Endodermal cell (in vitro differentiated cells): ENCODE data around the gene TRPV5. TPM values are rescaled to one million over a fixed set of nuclear protein-coding genes. Genes with fewer than 3 reads are reported as not detected.
A peak's percentile ranks its signal among the peaks of the same experiment; 100 is the strongest.

Experiments used
- DNase-seq: peaks from one replicate; pipeline ENCODE4 v3.0.0-alpha.2; 2017
- H3K27ac ChIP-seq: 2 replicates; pipeline ENCODE4 v1.5.1; 2013; ENCODE audit warnings: mild to moderate bottlenecking, low read depth, low read length, moderate library complexity
- H3K27me3 ChIP-seq: 2 replicates; pipeline ENCODE4 v1.6.1; 2013; ENCODE audit warnings: mild to moderate bottlenecking, low read length, moderate library complexity; ENCODE audit not compliant: insufficient read depth, control insufficient read depth, poor library complexity, severe bottlenecking
- H3K36me3 ChIP-seq: 2 replicates; pipeline ENCODE4 v1.7.0; 2013; ENCODE audit warnings: mild to moderate bottlenecking, low read length, moderate library complexity; ENCODE audit not compliant: control insufficient read depth, insufficient read depth
- H3K4me1 ChIP-seq: one replicate; pipeline ENCODE4 v1.7.0; 2013; ENCODE audit warnings: low read length; ENCODE audit not compliant: control insufficient read depth, insufficient read depth
- H3K4me3 ChIP-seq: 2 replicates; pipeline ENCODE4 v1.5.1; 2013; ENCODE audit warnings: mild to moderate bottlenecking, low read length, moderate library complexity
- H3K9ac ChIP-seq: 2 replicates; pipeline ENCODE4 v1.6.1; 2013; ENCODE audit warnings: mild to moderate bottlenecking, low read length, moderate library complexity; ENCODE audit not compliant: poor library complexity, severe bottlenecking; ENCODE audit errors: extremely low read depth
- H3K9me3 ChIP-seq: 2 replicates; pipeline ENCODE4 v1.6.1; 2013; ENCODE audit warnings: mild to moderate bottlenecking, low read length, moderate library complexity; ENCODE audit not compliant: control insufficient read depth
- H3K27ac Mint-ChIP-seq: 2 replicates; pipeline ENCODE4 v1.8.0; 2020; ENCODE audit warnings: mixed read lengths
- H3K27me3 Mint-ChIP-seq: 2 replicates; pipeline ENCODE4 v1.8.0; 2021; ENCODE audit warnings: mild to moderate bottlenecking, mixed read lengths; ENCODE audit not compliant: insufficient read depth
- H3K36me3 Mint-ChIP-seq: 2 replicates; pipeline ENCODE4 v1.8.0; 2020; ENCODE audit warnings: low read depth, mixed read lengths
- H3K4me1 Mint-ChIP-seq: 2 replicates; pipeline ENCODE4 v1.8.0; 2020; ENCODE audit warnings: mixed read lengths
- H3K4me3 Mint-ChIP-seq: 2 replicates; pipeline ENCODE4 v1.8.0; 2020; ENCODE audit warnings: mild to moderate bottlenecking, moderate library complexity, mixed read lengths
- H3K9me3 Mint-ChIP-seq: 2 replicates; pipeline ENCODE4 v1.8.0; 2020; ENCODE audit warnings: mild to moderate bottlenecking, mixed read lengths
- CTCF ChIP-seq: fragments of 200-600 bp; sonication (generic); conservative IDR thresholded peaks from 2 replicates; pipeline ENCODE4 v1.5.0; 2021; ENCODE audit warnings: antibody characterized with exemption, mild to moderate bottlenecking
- WGBS, 2 experiments: methylation state at CpG; one replicate each; pipeline versions ENCODE4 v1.1.5 to v1.1.7; 2013; ENCODE audit warnings: missing lambda C conversion rate in 2 of 2, mixed read lengths in 1 of 2; ENCODE audit not compliant: insufficient coverage in 1 of 2, insufficient read length in 1 of 2; 5-methylcytosine and 5-hydroxymethylcytosine counted together
- total RNA-seq, 2 donors: library from RNA; stranded (reverse); fragmentation: NEBNext Ultra II Directional in 1 of 2; extraction: Animal tissue kit (Norgen Biotek cat#: 25700) in 1 of 2; gene quantifications; 2 replicates in 1 of 2; 3 replicates in 1 of 2; pipeline ENCODE4 v1.2.1, GENCODE V29; 2021

Gene TRPV5
- total RNA-seq, 2 donors from 2014 or later, result 0.15 to 0.22 TPM

- TF ChIP-seq CTCF, result no peak
- Histone ChIP-seq H3K27me3 (peaks cover 5% of the 10 kb centered on the region), H3K4me1 (no peaks in the 10 kb centered on the region), H3K27ac (no peak overlapping the region), H3K4me3 (no peak overlapping the region), H3K36me3 (no peaks in the 10 kb centered on the region), H3K9ac (no peak overlapping the region), H3K9me3 (no peaks in the 10 kb centered on the region)
- Mint-ChIP-seq H3K36me3 (peaks cover 15% of the 10 kb centered on the region), H3K4me3 (no peak overlapping the region), H3K27ac (no peak overlapping the region), H3K9me3 (no peaks in the 10 kb centered on the region), H3K27me3 (peaks cover 29% of the 10 kb centered on the region), H3K4me1 (no peaks in the 10 kb centered on the region)
- no peak for DNase-seq
- 94 to 99% methylated on average over 2 to 3 of the region's 3 CpGs for WGBS, 2 experiments
Measured at GRCh38 chr7:142878315-142878714, 55.2 kb downstream of the TRPV5 start.

- Histone ChIP-seq H3K4me3 (no peak overlapping the region), H3K9me3 (no peaks in the 10 kb centered on the region), H3K27ac (no peak overlapping the region), H3K4me1 (no peaks in the 10 kb centered on the region), H3K27me3 (peaks cover 3% of the 10 kb centered on the region), H3K9ac (no peak overlapping the region), H3K36me3 (peaks cover 4% of the 10 kb centered on the region)
- WGBS, 2 experiments, result 94 to 95% methylated on average over 14 to 18 of the region's 18 CpGs
- no peak overlapping the region for H3K4me3 Mint-ChIP-seq
- H3K9me3 Mint-ChIP-seq, result no peaks in the 10 kb centered on the region
- TF ChIP-seq CTCF, result no peak
- no peaks in the 10 kb centered on the region for H3K4me1 Mint-ChIP-seq
- peaks cover 18% of the 10 kb centered on the region for H3K36me3 Mint-ChIP-seq
- no peak overlapping the region for H3K27ac Mint-ChIP-seq
- peaks cover 23% of the 10 kb centered on the region for H3K27me3 Mint-ChIP-seq
- DNase-seq, result peak; percentile 31
Measured at GRCh38 chr7:142876991-142877910, 56.3 kb downstream of the TRPV5 start.

- Histone ChIP-seq H3K27ac (no peak overlapping the region), H3K27me3 (no peaks in the 10 kb centered on the region), H3K4me1 (no peaks in the 10 kb centered on the region), H3K9ac (no peak overlapping the region), H3K36me3 (peaks cover 4% of the 10 kb centered on the region), H3K9me3 (no peaks in the 10 kb centered on the region), H3K4me3 (no peak overlapping the region)
- H3K9me3 Mint-ChIP-seq, result no peaks in the 10 kb centered on the region
- H3K36me3 Mint-ChIP-seq, result peaks cover 24% of the 10 kb centered on the region
- no peak overlapping the region for H3K27ac Mint-ChIP-seq
- H3K4me1 Mint-ChIP-seq, result no peaks in the 10 kb centered on the region
- no peak overlapping the region for H3K4me3 Mint-ChIP-seq
- TF ChIP-seq CTCF, result no peak
- 91 to 95% methylated on average over 5 to 9 of the region's 9 CpGs for WGBS, 2 experiments
- DNase-seq, result peak; percentile 24
- peaks cover 20% of the 10 kb centered on the region for H3K27me3 Mint-ChIP-seq
Measured at GRCh38 chr7:142876236-142876960, 57.1 kb downstream of the TRPV5 start.
